GM12801 (cell line): ENCODE measurements around the gene THG1L.
A peak's percentile ranks its signal among the peaks of the same experiment; 100 is the strongest.

Experiments
- CTCF ChIP-seq: IDR thresholded peaks from one replicate; pipeline ENCODE4 v1.5.1; 2011; ENCODE audit warnings: control low read depth; ENCODE audit not compliant: insufficient read length; ENCODE audit errors: extremely low read depth

THG1L gene

GRCh38 chr5:157739388-157740228, 8.4 kb downstream of the THG1L start:
- no peak for TF ChIP-seq CTCF

- TF ChIP-seq CTCF = no peak
These were observed 9.0 kb downstream of the THG1L start for GRCh38 chr5:157740229-157740610.

GRCh38 chr5:157741131-157741530, 9.9 kb downstream of the THG1L start:
- TF ChIP-seq CTCF = no peak

- peak; percentile 19 for TF ChIP-seq CTCF
These were observed 12.2 kb downstream of the THG1L start, which contains the start of gene LSM11 for GRCh38 chr5:157743163-157744050. TSS of gene LSM11 (plus strand) at chr5:157743712. CDS start at chr5:157743751, 39 bp downstream.

GRCh38 chr5:157744051-157745011, 13.1 kb downstream of the THG1L start:
- TF ChIP-seq CTCF = no peak

- no peak for TF ChIP-seq CTCF
These were observed 13.8 kb downstream of the THG1L start for GRCh38 chr5:157745041-157745456.
